Measurements from ENCODE around the gene PRKCB. TPM values are rescaled to one million over a fixed set of nuclear protein-coding genes. Genes with fewer than 3 reads are reported as not detected.

The PRKCB gene
- total RNA-seq, 1 experiment from 2014 or later = not detected

- BruUV-seq (replicated peaks) = no TSS peak
- ChIA-PET CTCF (interaction anchor here (0.5 to 10.0 kb wide), 7 partner anchors 10 to 702 kb away, joined by 3 to 248 read pairs (median 5); no protein-coding TSS in a partner anchor), POLR2A (no interaction called here)
- H3K27me3 Mint-ChIP-seq (ENCODE audit: insufficient read depth, unreplicated experiment) = peaks cover 26% of the 10 kb centered on the region
- H3K27ac Mint-ChIP-seq (ENCODE audit: low read depth, unreplicated experiment) = no peak overlapping the region
- DNase-seq (ENCODE audit: unreplicated experiment) = no peak
- peaks cover 7% of the 10 kb centered on the region for H3K4me1 Mint-ChIP-seq (ENCODE audit: insufficient read depth, unreplicated experiment)
- no peak overlapping the region for H3K4me3 Mint-ChIP-seq (ENCODE audit: unreplicated experiment)
- intact Hi-C loops (cut with micrococcal nuclease) = no loop called here
- no peaks in the 10 kb centered on the region for H3K36me3 Mint-ChIP-seq (ENCODE audit: insufficient read depth, unreplicated experiment)
- TF ChIP-seq CTCF (IDR thresholded peaks at IDR 0.05; ENCODE audit: unreplicated experiment) = no peak
- H3K9me3 Mint-ChIP-seq (ENCODE audit: unreplicated experiment) = no peaks in the 10 kb centered on the region
These were observed 28.8 kb upstream of the PRKCB start for GRCh38 chr16:23807028-23807427.

- no peaks in the 10 kb centered on the region for H3K9me3 Mint-ChIP-seq (ENCODE audit: unreplicated experiment)
- no peaks in the 10 kb centered on the region for H3K36me3 Mint-ChIP-seq (ENCODE audit: insufficient read depth, unreplicated experiment)
- no peaks in the 10 kb centered on the region for H3K4me1 Mint-ChIP-seq (ENCODE audit: insufficient read depth, unreplicated experiment)
- no peak for DNase-seq (ENCODE audit: unreplicated experiment)
- ChIA-PET POLR2A (no interaction called here), CTCF (interaction anchor here (0.5 to 1.7 kb wide), 4 partner anchors 40 to 209 kb away, joined by 3 to 6 read pairs (median 3); no protein-coding TSS in a partner anchor)
- no TSS peak for BruUV-seq (replicated peaks)
- no peak overlapping the region for H3K4me3 Mint-ChIP-seq (ENCODE audit: unreplicated experiment)
- H3K27me3 Mint-ChIP-seq (ENCODE audit: insufficient read depth, unreplicated experiment) = peaks cover 51% of the 10 kb centered on the region
- intact Hi-C loops (cut with micrococcal nuclease) = no loop called here
- H3K27ac Mint-ChIP-seq (ENCODE audit: low read depth, unreplicated experiment) = no peak overlapping the region
- TF ChIP-seq CTCF (IDR thresholded peaks at IDR 0.05; ENCODE audit: unreplicated experiment) = no peak
These were observed 14.3 kb upstream of the PRKCB start for GRCh38 chr16:23821467-23821866.

GRCh38 chr16:23821875-23822688 is 13.7 kb upstream of the PRKCB start:
- CTCF ChIA-PET = interaction anchor here (0.5 to 1.7 kb wide), 7 partner anchors 15 to 213 kb away, joined by 3 to 6 read pairs (median 3); no protein-coding TSS in a partner anchor
- intact Hi-C loops (cut with micrococcal nuclease) = no loop called here
- Mint-ChIP-seq H3K36me3 (ENCODE audit: insufficient read depth, unreplicated experiment) (no peaks in the 10 kb centered on the region), H3K4me3 (ENCODE audit: unreplicated experiment) (no peak overlapping the region), H3K27ac (ENCODE audit: low read depth, unreplicated experiment) (no peak overlapping the region), H3K27me3 (ENCODE audit: insufficient read depth, unreplicated experiment) (peaks cover 45% of the 10 kb centered on the region), H3K9me3 (ENCODE audit: unreplicated experiment) (no peaks in the 10 kb centered on the region), H3K4me1 (ENCODE audit: insufficient read depth, unreplicated experiment) (no peaks in the 10 kb centered on the region)
- no peak for DNase-seq (ENCODE audit: unreplicated experiment)
- POLR2A ChIA-PET = no interaction called here
- no peak for TF ChIP-seq CTCF (IDR thresholded peaks at IDR 0.05; ENCODE audit: unreplicated experiment)
- BruUV-seq (replicated peaks) = no TSS peak

GRCh38 chr16:23823475-23824384 is 12.1 kb upstream of the PRKCB start:
- Mint-ChIP-seq H3K27me3 (ENCODE audit: insufficient read depth, unreplicated experiment) (peaks cover 30% of the 10 kb centered on the region), H3K9me3 (ENCODE audit: unreplicated experiment) (no peaks in the 10 kb centered on the region), H3K27ac (ENCODE audit: low read depth, unreplicated experiment) (no peak overlapping the region), H3K4me1 (ENCODE audit: insufficient read depth, unreplicated experiment) (no peaks in the 10 kb centered on the region), H3K36me3 (ENCODE audit: insufficient read depth, unreplicated experiment) (no peaks in the 10 kb centered on the region), H3K4me3 (ENCODE audit: unreplicated experiment) (no peak overlapping the region)
- POLR2A ChIA-PET = no interaction called here
- no TSS peak for BruUV-seq (replicated peaks)
- TF ChIP-seq CTCF (IDR thresholded peaks at IDR 0.05; ENCODE audit: unreplicated experiment) = no peak
- DNase-seq (ENCODE audit: unreplicated experiment) = no peak
- CTCF ChIA-PET = interaction anchor here (0.8 to 1.2 kb wide), 2 partner anchors 20 to 56 kb away, joined by 3 read pairs; no protein-coding TSS in a partner anchor
- intact Hi-C loops (cut with micrococcal nuclease) = no loop called here
